MG63 (cell line): ENCODE results near the gene CORO2B. TPM values are rescaled to one million over a fixed set of nuclear protein-coding genes. Genes with fewer than 3 reads are reported as not detected.
"Not testable (repeated sequence)": the region's sequence is repeated elsewhere in the genome, so short reads cannot be mapped to it uniquely, and the experiment has no call there.

Source experiments
- DNase-seq: peaks from one replicate; pipeline ENCODE4 v3.0.0-alpha.2; 2020
- H3K27me3 ChIP-seq: fragments of 250-450 bp; sonication (Bioruptor Pico); 2 replicates; pipeline ENCODE4 v1.5.1; 2020; ENCODE audit warnings: mild to moderate bottlenecking, moderate library complexity
- H3K36me3 ChIP-seq: fragments of 250-450 bp; sonication (Bioruptor Pico); 2 replicates; pipeline ENCODE4 v1.5.1; 2020; ENCODE audit warnings: mild to moderate bottlenecking, moderate library complexity
- H3K4me3 ChIP-seq: fragments of 250-450 bp; sonication (Bioruptor Pico); 2 replicates; pipeline ENCODE4 v1.5.1; 2020; ENCODE audit warnings: mild to moderate bottlenecking, moderate library complexity
- H3K9me3 ChIP-seq: fragments of 250-450 bp; sonication (Bioruptor Pico); 2 replicates; pipeline ENCODE4 v1.5.1; 2020; ENCODE audit warnings: mild to moderate bottlenecking, moderate library complexity
- total RNA-seq: library from RNA; depleted of rRNA; stranded (reverse); fragments of >200 nt; shearing (Covaris generic); gene quantifications from 2 replicates; pipeline ENCODE4 v1.2.3, GENCODE V29; 2014; ENCODE audit warnings: low replicate concordance

Gene CORO2B
- total RNA-seq, 1 experiment from 2014 or later = 7.1 TPM

GRCh38 chr15:68637767-68638404 lies 59.1 kb downstream of the CORO2B start:
- Histone ChIP-seq H3K36me3 (peaks cover 4% of the 10 kb centered on the region; the same call in 1 of the 2 replicates), H3K27me3 (no peaks in the 10 kb centered on the region), H3K9me3 (no peaks in the 10 kb centered on the region), H3K4me3 (no peak overlapping the region)
- DNase-seq = peak; percentile 98

GRCh38 chr15:68638953-68639515 lies 60.2 kb downstream of the CORO2B start:
- Histone ChIP-seq H3K4me3 (no peak overlapping the region), H3K9me3 (no peaks in the 10 kb centered on the region), H3K36me3 (peaks cover 4% of the 10 kb centered on the region; the same call in 1 of the 2 replicates), H3K27me3 (no peaks in the 10 kb centered on the region)
- DNase-seq = peak; percentile 96

- DNase-seq = peak; percentile 94
- peaks cover 13% of the 10 kb centered on the region for H3K36me3 ChIP-seq
- H3K9me3 ChIP-seq = no peaks in the 10 kb centered on the region
- H3K4me3 ChIP-seq = no peak overlapping the region
- H3K27me3 ChIP-seq = no peaks in the 10 kb centered on the region
These were observed 61.3 kb downstream of the CORO2B start for GRCh38 chr15:68639926-68640600.

- no peaks in the 10 kb centered on the region for H3K27me3 ChIP-seq
- no peak for DNase-seq
- no peak overlapping the region for H3K4me3 ChIP-seq
- peaks cover 19% of the 10 kb centered on the region for H3K36me3 ChIP-seq
- no peaks in the 10 kb centered on the region for H3K9me3 ChIP-seq
These were observed 62.1 kb downstream of the CORO2B start for GRCh38 chr15:68640791-68641331.

- Histone ChIP-seq H3K4me3 (no peak overlapping the region), H3K27me3 (no peaks in the 10 kb centered on the region), H3K9me3 (no peaks in the 10 kb centered on the region), H3K36me3 (peaks cover 23% of the 10 kb centered on the region)
- no peak for DNase-seq
These were observed 62.6 kb downstream of the CORO2B start for GRCh38 chr15:68641376-68641775.

GRCh38 chr15:68642491-68642845 lies 63.7 kb downstream of the CORO2B start:
- Histone ChIP-seq H3K27me3 (no peaks in the 10 kb centered on the region), H3K36me3 (peaks cover 32% of the 10 kb centered on the region), H3K9me3 (no peaks in the 10 kb centered on the region), H3K4me3 (no peak overlapping the region)
- DNase-seq = peak; percentile 38

GRCh38 chr15:68643216-68643830 lies 64.5 kb downstream of the CORO2B start:
- H3K4me3 ChIP-seq = no peak overlapping the region
- DNase-seq = peak; percentile 60
- H3K27me3 ChIP-seq = no peaks in the 10 kb centered on the region
- no peaks in the 10 kb centered on the region for H3K9me3 ChIP-seq
- H3K36me3 ChIP-seq = peaks cover 32% of the 10 kb centered on the region

- H3K9me3 ChIP-seq = no peaks in the 10 kb centered on the region
- H3K27me3 ChIP-seq = no peaks in the 10 kb centered on the region
- peak; percentile 48 for DNase-seq
- no peak overlapping the region for H3K4me3 ChIP-seq
- H3K36me3 ChIP-seq = peaks cover 36% of the 10 kb centered on the region
These were observed 65.5 kb downstream of the CORO2B start for GRCh38 chr15:68644083-68644904.

- Histone ChIP-seq H3K9me3 (no peaks in the 10 kb centered on the region), H3K27me3 (no peaks in the 10 kb centered on the region), H3K36me3 (peaks cover 36% of the 10 kb centered on the region), H3K4me3 (no peak overlapping the region)
- DNase-seq = no peak
These were observed 66.2 kb downstream of the CORO2B start for GRCh38 chr15:68644996-68645395.

- Histone ChIP-seq H3K27me3 (no peaks in the 10 kb centered on the region), H3K9me3 (no peaks in the 10 kb centered on the region), H3K36me3 (peaks cover 36% of the 10 kb centered on the region), H3K4me3 (no peak overlapping the region)
- no peak for DNase-seq
These were observed 67.4 kb downstream of the CORO2B start for GRCh38 chr15:68646156-68646555.

GRCh38 chr15:68646696-68647095 lies 67.9 kb downstream of the CORO2B start:
- Histone ChIP-seq H3K4me3 (no peak overlapping the region), H3K9me3 (no peaks in the 10 kb centered on the region), H3K27me3 (no peaks in the 10 kb centered on the region), H3K36me3 (peaks cover 39% of the 10 kb centered on the region)
- no peak for DNase-seq

GRCh38 chr15:68647361-68647760 lies 68.6 kb downstream of the CORO2B start:
- not testable (repeated sequence) for H3K9me3 ChIP-seq, DNase-seq, H3K4me3 ChIP-seq, H3K27me3 ChIP-seq
- peaks cover 44% of the 10 kb centered on the region for H3K36me3 ChIP-seq

- Histone ChIP-seq H3K9me3 (no peaks in the 10 kb centered on the region), H3K4me3 (no peak overlapping the region), H3K27me3 (no peaks in the 10 kb centered on the region), H3K36me3 (peaks cover 30% of the 10 kb centered on the region)
- DNase-seq = no peak
These were observed 72.3 kb downstream of the CORO2B start for GRCh38 chr15:68650901-68651709.

- DNase-seq = peak; percentile 80
These were observed 73.2 kb downstream of the CORO2B start for GRCh38 chr15:68651916-68652525.

GRCh38 chr15:68653031-68653635 lies 74.3 kb downstream of the CORO2B start:
- H3K9me3 ChIP-seq = no peaks in the 10 kb centered on the region

More at GRCh38 chr15:68651916-68652525, 73.2 kb downstream of the CORO2B start:
- peaks cover 21% of the 10 kb centered on the region for H3K36me3 ChIP-seq
- no peaks in the 10 kb centered on the region for H3K27me3 ChIP-seq
- H3K9me3 ChIP-seq = no peaks in the 10 kb centered on the region
- no peak overlapping the region for H3K4me3 ChIP-seq

More at GRCh38 chr15:68653031-68653635, 74.3 kb downstream of the CORO2B start:
- Histone ChIP-seq H3K4me3 (no peak overlapping the region), H3K36me3 (peaks cover 18% of the 10 kb centered on the region), H3K27me3 (no peaks in the 10 kb centered on the region)
- no peak for DNase-seq
